Large intestine (tissue), 3 donors: Measurements from ENCODE around the gene SYMPK. TPM values are rescaled to one million over a fixed set of nuclear protein-coding genes. Genes with fewer than 3 reads are reported as not detected.
A peak's percentile ranks its signal among the peaks of the same experiment; 100 is the strongest.

ENCODE experiments used
- DNase-seq, 2 donors: peaks; one replicate each; pipeline versions ENCODE4 v3.0.0 to v3.0.0-alpha.2; 2013
- H3K27ac ChIP-seq: one replicate; pipeline ENCODE4 v1.5.1; 2013; ENCODE audit warnings: low read length
- H3K27me3 ChIP-seq: 2 replicates; pipeline ENCODE4 v1.6.1; 2013; ENCODE audit warnings: low read length; ENCODE audit not compliant: control insufficient read depth, insufficient read depth
- H3K36me3 ChIP-seq: 2 replicates; pipeline ENCODE4 v1.6.1; 2013; ENCODE audit warnings: low read length; ENCODE audit not compliant: control insufficient read depth, insufficient read depth
- H3K4me1 ChIP-seq: one replicate; pipeline ENCODE4 v1.6.1; 2013; ENCODE audit warnings: low read length; ENCODE audit not compliant: control insufficient read depth, insufficient read depth
- H3K4me3 ChIP-seq: one replicate; pipeline ENCODE4 v1.5.1; 2013; ENCODE audit warnings: low read length
- H3K9me3 ChIP-seq: one replicate; pipeline ENCODE4 v1.6.1; 2013; ENCODE audit warnings: mild to moderate bottlenecking, low read depth, low read length, moderate library complexity; ENCODE audit not compliant: control insufficient read depth
- WGBS: methylation state at CpG from one replicate; pipeline ENCODE4 v1.1.5; 2013; ENCODE audit warnings: low lambda C conversion rate; ENCODE audit not compliant: insufficient coverage; 5-methylcytosine and 5-hydroxymethylcytosine counted together
- polyA plus RNA-seq: library from polyadenylated mRNA; unstranded; fragments of 120-200 nt; gene quantifications from one replicate; pipeline ENCODE4 v1.2.1, GENCODE V29; 2013

Gene SYMPK
- polyA plus RNA-seq, 1 donor, result 65.0 TPM

GRCh38 chr19:45817010-45817724 is 45.8 kb downstream of the SYMPK start:
- WGBS, result no CpG with 5 or more reads among the region's 24 CpGs
- no peak overlapping the region for H3K27ac ChIP-seq

GRCh38 chr19:45816236-45817009 is 46.5 kb downstream of the SYMPK start:
- no peak overlapping the region for H3K27ac ChIP-seq
- no peak for DNase-seq

More at GRCh38 chr19:45817010-45817724, 45.8 kb downstream of the SYMPK start:
- no peaks in the 10 kb centered on the region for H3K9me3 ChIP-seq
- no peaks in the 10 kb centered on the region for H3K27me3 ChIP-seq
- H3K4me3 ChIP-seq, result no peak overlapping the region
- DNase-seq, result peak; percentile 84 to 93
- H3K4me1 ChIP-seq, result no peaks in the 10 kb centered on the region
- H3K36me3 ChIP-seq, result peaks cover 36% of the 10 kb centered on the region

GRCh38 chr19:45815481-45816216 is 47.3 kb downstream of the SYMPK start:
- H3K27me3 ChIP-seq, result no peaks in the 10 kb centered on the region
- H3K4me1 ChIP-seq, result no peaks in the 10 kb centered on the region
- DNase-seq, result peak in 1 of 2 donors; percentile 33
- H3K9me3 ChIP-seq, result no peaks in the 10 kb centered on the region
- H3K27ac ChIP-seq, result no peak overlapping the region
- H3K4me3 ChIP-seq, result peak overlapping the region; percentile 40
- peaks cover 25% of the 10 kb centered on the region for H3K36me3 ChIP-seq
- WGBS, result no CpG with 5 or more reads among the region's 44 CpGs

More at GRCh38 chr19:45816236-45817009, 46.5 kb downstream of the SYMPK start:
- peak overlapping the region; percentile 40 for H3K4me3 ChIP-seq
- no peaks in the 10 kb centered on the region for H3K4me1 ChIP-seq
- no CpG with 5 or more reads among the region's 18 CpGs for WGBS
- no peaks in the 10 kb centered on the region for H3K27me3 ChIP-seq
- H3K36me3 ChIP-seq, result peaks cover 31% of the 10 kb centered on the region
- no peaks in the 10 kb centered on the region for H3K9me3 ChIP-seq

GRCh38 chr19:45814851-45815480 is 48.0 kb downstream of the SYMPK start, which contains the start of gene RSPH6A:
RSPH6A (minus strand) TSS chr19:45815308; CDS start chr19:45815176, 132 bp downstream.
- peak within 1 kb of the TSS; percentile 40 for H3K4me3 ChIP-seq

GRCh38 chr19:45814166-45814780 is 48.7 kb downstream of the SYMPK start:
- H3K4me1 ChIP-seq, result no peaks in the 10 kb centered on the region
- H3K36me3 ChIP-seq, result peaks cover 15% of the 10 kb centered on the region
- DNase-seq, result no peak
- H3K4me3 ChIP-seq, result no peak overlapping the region
- H3K9me3 ChIP-seq, result no peaks in the 10 kb centered on the region
- no peaks in the 10 kb centered on the region for H3K27me3 ChIP-seq
- no CpG with 5 or more reads among the region's 12 CpGs for WGBS
- no peak overlapping the region for H3K27ac ChIP-seq

More at GRCh38 chr19:45814851-45815480, 48.0 kb downstream of the SYMPK start, which contains the start of gene RSPH6A:
- no peak within 1 kb of the TSS for H3K27ac ChIP-seq
- no CpG with 5 or more reads among the region's 40 CpGs for WGBS
- no peak for DNase-seq
- no peaks in the 10 kb centered on the region for H3K9me3 ChIP-seq
- H3K4me1 ChIP-seq, result no peaks in the 10 kb centered on the region
- H3K27me3 ChIP-seq, result no peaks in the 10 kb centered on the region
- peaks cover 22% of the 10 kb centered on the region for H3K36me3 ChIP-seq

GRCh38 chr19:45812297-45812696 is 50.6 kb downstream of the SYMPK start:
- no CpG with 5 or more reads among the region's 6 CpGs for WGBS
- DNase-seq, result no peak
- H3K27me3 ChIP-seq, result no peaks in the 10 kb centered on the region

GRCh38 chr19:45809643-45810159 is 53.2 kb downstream of the SYMPK start:
- DNase-seq, result peak in 1 of 2 donors; percentile 59
- Histone ChIP-seq H3K4me1 (no peaks in the 10 kb centered on the region), H3K36me3 (peaks cover 5% of the 10 kb centered on the region), H3K27me3 (no peaks in the 10 kb centered on the region), H3K4me3 (no peak overlapping the region), H3K27ac (no peak overlapping the region), H3K9me3 (peaks cover 1% of the 10 kb centered on the region)
- WGBS, result no CpG with 5 or more reads among the region's 7 CpGs

More at GRCh38 chr19:45812297-45812696, 50.6 kb downstream of the SYMPK start:
- H3K36me3 ChIP-seq, result peaks cover 5% of the 10 kb centered on the region
- H3K4me3 ChIP-seq, result no peak overlapping the region
- H3K9me3 ChIP-seq, result no peaks in the 10 kb centered on the region
- no peaks in the 10 kb centered on the region for H3K4me1 ChIP-seq
- no peak overlapping the region for H3K27ac ChIP-seq

GRCh38 chr19:45805719-45806118 is 57.2 kb downstream of the SYMPK start:
- Histone ChIP-seq H3K4me3 (no peak overlapping the region), H3K27ac (no peak overlapping the region), H3K9me3 (peaks cover 7% of the 10 kb centered on the region), H3K36me3 (no peaks in the 10 kb centered on the region), H3K4me1 (no peaks in the 10 kb centered on the region), H3K27me3 (no peaks in the 10 kb centered on the region)
- DNase-seq, result no peak

GRCh38 chr19:45804959-45805230 is 58.1 kb downstream of the SYMPK start:
- Histone ChIP-seq H3K4me1 (no peaks in the 10 kb centered on the region), H3K27ac (no peak overlapping the region), H3K9me3 (peaks cover 7% of the 10 kb centered on the region), H3K4me3 (no peak overlapping the region), H3K36me3 (no peaks in the 10 kb centered on the region), H3K27me3 (no peaks in the 10 kb centered on the region)
- DNase-seq, result no peak
- WGBS, result no CpG with 5 or more reads among the region's 8 CpGs
